Astrocyte of the hippocampus (primary cell): ENCODE data around the gene SLC22A13.
"Not testable (repeated sequence)": the region's sequence is repeated elsewhere in the genome, so short reads cannot be mapped to it uniquely, and the experiment has no call there.

Source experiments
- DNase-seq: peaks from one replicate; pipeline ENCODE4 v3.0.0; 2011; ENCODE audit warnings: low read depth, low spot score

SLC22A13 gene

GRCh38 chr3:38264779-38265178 is 833 bp upstream of the SLC22A13 start:
- DNase-seq: no peak

- DNase-seq: no peak
Observed at GRCh38 chr3:38266810-38267209, 1.2 kb downstream of the SLC22A13 start.

- DNase-seq: no peak
Observed at GRCh38 chr3:38267662-38268061, 2.0 kb downstream of the SLC22A13 start.

DNA sequence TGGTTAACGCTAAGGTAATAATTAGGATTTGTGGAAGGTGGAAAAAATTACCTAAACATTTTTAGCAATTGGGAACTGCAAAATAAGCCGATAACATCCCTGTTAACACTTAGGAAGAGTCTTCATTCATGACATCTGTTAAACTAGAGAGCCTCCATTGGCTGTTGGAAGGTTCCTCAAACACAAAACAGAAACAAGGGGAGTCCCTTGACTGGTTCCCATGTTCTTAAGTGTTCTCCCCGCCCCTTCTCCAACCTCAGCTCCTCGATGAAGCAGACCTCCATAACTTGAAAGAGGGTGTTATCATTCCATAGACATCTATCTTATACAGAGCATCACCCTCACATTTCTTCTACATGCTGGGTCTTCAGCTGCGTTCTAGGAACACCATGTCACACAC is 2.5 kb downstream of the SLC22A13 start:
- DNase-seq: no peak

GRCh38 chr3:38268522-38268921 is 2.9 kb downstream of the SLC22A13 start:
- no peak for DNase-seq

DNA sequence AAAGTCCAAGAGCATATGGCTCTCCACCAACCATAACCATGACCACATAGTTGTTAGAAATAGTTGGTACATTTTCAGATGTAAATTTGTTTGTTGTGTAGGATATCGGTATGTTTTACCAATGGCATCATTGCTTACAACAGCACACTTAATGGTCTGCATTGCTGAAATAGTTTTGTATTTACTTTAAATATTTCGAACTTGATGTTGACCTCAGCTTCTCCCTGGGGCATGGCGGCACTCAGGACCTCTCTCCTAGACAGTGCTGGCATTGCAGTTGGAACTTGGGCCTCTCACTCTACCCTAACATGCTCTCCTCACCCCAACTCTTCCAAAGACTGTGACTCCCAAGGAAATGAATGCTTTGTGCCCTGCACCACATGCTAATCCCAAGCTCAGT is 5.0 kb downstream of the SLC22A13 start:
- no peak for DNase-seq

DNA sequence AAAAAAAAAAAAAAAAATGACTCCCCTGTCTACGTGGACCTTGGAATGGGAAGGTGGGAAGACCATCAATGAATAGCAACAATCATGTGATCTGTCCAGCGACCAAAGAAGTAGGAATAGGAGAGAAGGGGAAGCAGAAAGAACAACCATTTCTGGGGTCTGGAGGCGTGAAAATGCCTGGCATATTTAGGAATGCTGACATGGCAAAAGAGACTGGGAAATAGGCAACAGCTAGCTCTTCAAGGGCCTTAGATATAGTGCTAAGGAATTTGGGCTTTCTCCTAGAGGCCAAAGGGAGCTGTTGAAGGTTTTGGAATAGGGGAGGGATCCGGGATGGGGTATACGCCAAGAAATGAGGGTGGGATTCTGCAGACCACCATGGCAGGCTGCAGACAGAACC is 5.9 kb downstream of the SLC22A13 start:
- DNase-seq: no peak

- DNase-seq: no peak
Observed at GRCh38 chr3:38274864-38275649, 9.4 kb downstream of the SLC22A13 start.

DNA sequence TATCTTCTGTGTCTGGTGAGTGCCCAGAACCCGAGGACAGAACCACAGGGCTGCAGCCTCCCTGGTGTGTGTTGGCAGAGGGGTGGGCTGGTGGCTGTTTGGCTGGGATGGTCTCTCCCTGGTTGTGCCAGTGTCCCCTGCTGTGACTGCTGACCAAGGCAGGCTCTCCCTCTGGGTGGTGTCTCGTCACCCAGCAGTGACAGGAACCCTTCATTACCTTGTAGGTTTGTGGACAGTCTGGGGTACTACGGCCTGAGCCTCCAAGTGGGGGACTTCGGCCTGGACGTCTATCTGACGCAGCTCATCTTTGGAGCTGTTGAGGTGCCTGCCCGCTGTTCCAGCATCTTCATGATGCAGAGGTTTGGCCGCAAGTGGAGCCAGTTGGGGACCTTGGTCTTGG is 10.0 kb downstream of the SLC22A13 start:
- no peak for DNase-seq

- no peak for DNase-seq
Observed at GRCh38 chr3:38276081-38276916, 10.7 kb downstream of the SLC22A13 start.

DNA sequence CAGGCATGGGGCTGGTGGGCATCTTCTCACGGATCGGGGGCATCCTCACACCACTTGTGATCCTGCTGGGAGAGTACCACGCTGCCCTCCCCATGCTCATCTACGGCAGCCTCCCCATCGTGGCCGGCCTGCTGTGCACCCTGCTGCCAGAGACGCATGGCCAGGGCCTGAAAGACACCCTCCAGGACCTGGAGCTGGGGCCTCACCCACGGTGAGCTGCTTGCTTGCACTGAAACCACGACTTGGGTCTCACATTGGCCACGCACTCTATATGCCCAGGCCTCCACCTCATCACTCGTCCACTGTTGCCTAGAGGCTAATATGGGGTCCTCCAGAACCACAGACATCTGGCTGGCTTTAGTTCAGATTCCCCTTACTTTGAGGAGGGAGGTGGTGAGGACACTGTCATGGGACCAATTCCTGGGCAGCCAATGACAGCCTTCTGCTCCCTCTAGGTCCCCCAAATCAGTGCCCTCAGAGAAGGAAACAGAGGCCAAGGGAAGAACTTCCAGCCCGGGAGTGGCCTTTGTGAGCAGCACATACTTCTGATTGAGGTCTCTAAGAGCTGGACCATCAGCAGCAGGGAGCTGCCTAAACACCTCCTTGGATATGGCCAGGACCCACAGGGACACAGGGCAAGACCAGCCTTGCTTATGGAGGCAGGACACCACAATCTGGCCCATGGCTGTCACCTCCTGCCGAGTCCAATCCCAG is 11.5 kb downstream of the SLC22A13 start:
- DNase-seq: no peak

DNA sequence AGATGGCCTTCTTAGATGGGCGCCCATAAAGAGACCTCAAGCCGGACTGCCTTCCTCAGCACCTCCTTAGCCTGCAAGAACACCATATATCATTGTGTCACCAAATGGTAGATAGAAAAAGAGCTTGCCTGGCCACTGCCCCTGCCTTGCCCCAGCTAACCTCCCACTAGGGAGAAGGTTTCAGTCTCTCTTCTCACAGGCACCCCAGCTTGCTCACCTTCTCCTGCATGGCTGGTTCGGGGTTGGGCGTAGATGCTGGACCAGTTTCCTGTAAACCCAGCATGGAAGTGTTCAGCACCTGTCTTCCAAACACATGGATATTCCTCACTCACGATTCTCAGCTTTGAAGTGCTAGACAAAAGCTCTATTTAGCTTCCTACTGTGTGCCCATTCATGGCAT is 13.2 kb downstream of the SLC22A13 start:
- no peak for DNase-seq

- no peak for DNase-seq
Observed at GRCh38 chr3:38281895-38282686, 16.5 kb downstream of the SLC22A13 start, which contains the start of gene SLC22A14. Gene SLC22A14 (plus strand): TSS chr3:38282294. CDS start chr3:38306027, 23,733 bp downstream.

GRCh38 chr3:38283810-38284755 is 18.5 kb downstream of the SLC22A13 start:
- DNase-seq: peak; percentile 59

- no peak for DNase-seq
Observed at GRCh38 chr3:38284756-38285150, 19.1 kb downstream of the SLC22A13 start.

- DNase-seq: not testable (repeated sequence)
Observed at GRCh38 chr3:38289286-38290217, 23.9 kb downstream of the SLC22A13 start.

GRCh38 chr3:38297053-38297452 is 31.4 kb downstream of the SLC22A13 start:
- DNase-seq: not testable (repeated sequence)

DNA sequence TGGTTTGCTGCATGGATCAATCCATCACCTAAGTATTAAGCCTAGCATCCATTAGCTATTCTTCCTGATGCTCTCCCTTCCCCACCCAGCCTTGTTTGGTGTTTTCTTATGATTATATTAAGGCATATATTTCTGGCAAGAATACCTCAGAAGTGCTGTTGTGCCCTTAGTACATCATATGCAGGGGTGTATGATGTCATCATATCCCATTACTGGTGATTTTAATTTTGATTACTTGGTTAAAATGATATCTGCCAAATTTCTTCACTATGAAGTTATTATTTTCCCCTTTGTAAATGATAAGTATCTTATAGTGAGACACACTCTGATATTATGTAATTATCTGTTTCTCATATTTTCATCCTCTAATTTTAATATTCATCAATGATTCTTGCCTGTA is 31.9 kb downstream of the SLC22A13 start:
- DNase-seq: no peak
